K562 (cell line): ENCODE data around the gene C1QTNF5. TPM values are rescaled to one million over a fixed set of nuclear protein-coding genes. Genes with fewer than 3 reads are reported as not detected.

Experiments
- ATF7 ChIP-seq: fragments of 450-650 bp; IDR thresholded peaks from 2 replicates; pipeline ENCODE4 v1.7.1; 2014; ENCODE audit warnings: mild to moderate bottlenecking, moderate library complexity
- CHD2 ChIP-seq: IDR thresholded peaks from 2 replicates; pipeline ENCODE4 v1.6.1; 2011; ENCODE audit warnings: low read depth, low read length
- COPS2 ChIP-seq: fragments of 450-650 bp; conservative IDR thresholded peaks from 2 replicates; pipeline ENCODE4 v1.6.1; 2016; ENCODE audit warnings: mild to moderate bottlenecking, moderate library complexity
- FOXJ2 ChIP-seq: fragments of 200-800 bp; sonication (Bioruptor generic); IDR thresholded peaks from 2 replicates; pipeline ENCODE4 v1.6.1; 2016; ENCODE audit warnings: missing genetic modification characterization, missing compliant biosample characterization
- HNRNPH1 ChIP-seq: fragments of 200-400 bp; formaldehyde crosslinking; optimal IDR thresholded peaks from 2 replicates; pipeline ENCODE3; 2017; ENCODE audit warnings: low read depth, mild to moderate bottlenecking, low read length, moderate library complexity
- ILK ChIP-seq: fragments of 450-650 bp; IDR thresholded peaks from 2 replicates; pipeline ENCODE4 v1.6.1; 2016; ENCODE audit warnings: missing genetic modification characterization, low read depth, mild to moderate bottlenecking, missing compliant biosample characterization, moderate library complexity, borderline replicate concordance
- MEF2D ChIP-seq: conservative IDR thresholded peaks from 2 replicates; pipeline ENCODE4 v1.6.1; 2016; ENCODE audit warnings: low read depth, missing genetic modification characterization, missing compliant biosample characterization
- NR3C1 ChIP-seq: sonication (generic); formaldehyde crosslinking; IDR thresholded peaks from 2 replicates; pipeline ENCODE4 v1.8.1; 2022; ENCODE audit warnings: missing genetic modification reagents
- RFX7 ChIP-seq: fragments of 250-450 bp; sonication (Bioruptor Pico); IDR thresholded peaks from 2 replicates; pipeline ENCODE4 v1.5.1; 2021; ENCODE audit warnings: mild to moderate bottlenecking
- SP1 ChIP-seq: sonication (generic); formaldehyde crosslinking; IDR thresholded peaks from 2 replicates; pipeline ENCODE4 v1.8.1; 2022; ENCODE audit warnings: mild to moderate bottlenecking, missing genetic modification reagents
- THRAP3 ChIP-seq: fragments of 450-650 bp; IDR thresholded peaks from 2 replicates; pipeline ENCODE4 v1.6.1; 2016; ENCODE audit warnings: mild to moderate bottlenecking, inconsistent platforms, borderline replicate concordance
- U2AF2 ChIP-seq: fragments of 200-400 bp; formaldehyde crosslinking; optimal IDR thresholded peaks from 2 replicates; pipeline ENCODE3; 2017; ENCODE audit warnings: low read depth, mild to moderate bottlenecking, low read length
- polyA plus RNA-seq, 8 experiments: library from polyadenylated mRNA; depleted of rRNA in 4 of 8; stranded (reverse) in 5 of 8; unstranded in 3 of 8; fragments of >200 nt; fragmentation: Nextera tagmentation in 2 of 8; fragmentation: Illumina TruSeq in 1 of 8; extraction: Ambion mirVana in 2 of 8; extraction: Trizol in 1 of 8; gene quantifications; 2 replicates each; pipeline versions ENCODE4 v1.2.1 to v1.2.3, GENCODE V29; 2011 to 2014; ENCODE audit warnings: inconsistent platforms in 1 of 8, missing spikeins in 1 of 8
- total RNA-seq, 7 experiments: library from RNA; depleted of rRNA in 6 of 7; stranded (reverse); fragments of >200 nt in 6 of 7; fragmentation: Illumina TruSeq in 2 of 7; extraction: Trizol in 2 of 7; gene quantifications; 2 replicates each; pipeline versions ENCODE4 v1.2.1 to v1.2.3, GENCODE V29; 2011 to 2021; ENCODE audit warnings: low replicate concordance in 1 of 7
- TF ChIP-seq, protein P1 (sequence below): sonication (generic); formaldehyde crosslinking; IDR thresholded peaks from 2 replicates; pipeline ENCODE4 v1.8.1; 2023; ENCODE audit warnings: mild to moderate bottlenecking, missing genetic modification reagents
- TF ChIP-seq, protein P2 (sequence below): fragments of 450-650 bp; IDR thresholded peaks from 2 replicates; pipeline ENCODE4 v1.6.1; 2016; ENCODE audit warnings: missing biosample characterization, missing genetic modification characterization
- TF ChIP-seq, protein P3 (sequence below), 3 experiments: fragments of 200-800 bp in 1 of 3; fragments of 250-450 bp in 1 of 3; fragments of 450-650 bp in 1 of 3; sonication (Bioruptor Pico) in 1 of 3; sonication (Bioruptor generic) in 1 of 3; formaldehyde crosslinking in 1 of 3; IDR thresholded peaks; 2 replicates each; pipeline versions ENCODE4 v1.6.1 to v1.8.0; 2016 to 2022; ENCODE audit warnings: mild to moderate bottlenecking in 2 of 3, missing genetic modification characterization in 2 of 3, missing compliant biosample characterization in 1 of 3, moderate library complexity in 1 of 3
- TF ChIP-seq, protein P4 (sequence below): sonication (generic); formaldehyde crosslinking; IDR thresholded peaks from 2 replicates; pipeline ENCODE4 v1.8.0; 2022; ENCODE audit warnings: missing genetic modification reagents, mild to moderate bottlenecking, borderline replicate concordance
- TF ChIP-seq, protein P5 (sequence below): fragments of 450-650 bp; IDR thresholded peaks from 2 replicates; pipeline ENCODE4 v1.6.1; 2016; ENCODE audit warnings: low read depth, mild to moderate bottlenecking, moderate library complexity
- TF ChIP-seq, protein P6 (sequence below): fragments of 200-800 bp; sonication (Bioruptor generic); IDR thresholded peaks from 2 replicates; pipeline ENCODE4 v1.6.1; 2017; ENCODE audit warnings: missing genetic modification characterization, missing compliant biosample characterization

C1QTNF5 gene
- total and polyA plus RNA-seq, 9 of the 15 experiments (the other 6 are each of a cell fraction or from before 2014, with no cell fraction given), result 0.07 to 0.76 (median 0.24) TPM; not detected in 1

DNA sequence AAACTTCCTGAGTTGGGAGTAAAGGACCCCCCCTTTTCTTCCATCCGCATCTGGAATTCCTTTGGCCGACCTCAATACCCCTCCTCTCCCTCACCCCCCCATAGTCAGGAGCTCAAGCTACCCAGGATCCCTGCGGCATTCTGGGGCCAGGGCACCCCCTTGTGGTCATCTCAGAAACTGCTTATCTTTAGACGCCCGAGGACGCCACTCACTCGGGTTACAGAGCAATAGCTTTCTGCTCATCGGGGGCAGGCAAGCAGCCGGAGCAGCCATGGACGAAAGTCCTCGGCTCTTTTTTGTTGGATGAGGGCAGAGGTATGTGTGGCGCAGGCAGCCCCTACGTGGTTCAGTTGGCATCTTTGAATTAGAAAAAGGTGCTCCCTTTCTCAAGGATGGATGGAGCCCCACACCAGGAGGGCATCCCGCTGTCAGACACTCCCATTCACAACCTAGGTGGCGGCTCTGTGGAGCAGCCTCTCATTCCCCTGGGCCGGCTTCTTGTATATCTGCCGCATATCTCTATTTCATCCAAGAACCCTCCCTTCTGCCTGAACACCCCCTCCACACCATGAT is 2.3 kb downstream of the C1QTNF5 start (continued):
- no peak for TF ChIP-seq NR3C1
- TF ChIP-seq, protein P1, sequence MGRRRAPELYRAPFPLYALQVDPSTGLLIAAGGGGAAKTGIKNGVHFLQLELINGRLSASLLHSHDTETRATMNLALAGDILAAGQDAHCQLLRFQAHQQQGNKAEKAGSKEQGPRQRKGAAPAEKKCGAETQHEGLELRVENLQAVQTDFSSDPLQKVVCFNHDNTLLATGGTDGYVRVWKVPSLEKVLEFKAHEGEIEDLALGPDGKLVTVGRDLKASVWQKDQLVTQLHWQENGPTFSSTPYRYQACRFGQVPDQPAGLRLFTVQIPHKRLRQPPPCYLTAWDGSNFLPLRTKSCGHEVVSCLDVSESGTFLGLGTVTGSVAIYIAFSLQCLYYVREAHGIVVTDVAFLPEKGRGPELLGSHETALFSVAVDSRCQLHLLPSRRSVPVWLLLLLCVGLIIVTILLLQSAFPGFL (CRISPR knock-in tag), result no peak
- TF ChIP-seq, protein P2, sequence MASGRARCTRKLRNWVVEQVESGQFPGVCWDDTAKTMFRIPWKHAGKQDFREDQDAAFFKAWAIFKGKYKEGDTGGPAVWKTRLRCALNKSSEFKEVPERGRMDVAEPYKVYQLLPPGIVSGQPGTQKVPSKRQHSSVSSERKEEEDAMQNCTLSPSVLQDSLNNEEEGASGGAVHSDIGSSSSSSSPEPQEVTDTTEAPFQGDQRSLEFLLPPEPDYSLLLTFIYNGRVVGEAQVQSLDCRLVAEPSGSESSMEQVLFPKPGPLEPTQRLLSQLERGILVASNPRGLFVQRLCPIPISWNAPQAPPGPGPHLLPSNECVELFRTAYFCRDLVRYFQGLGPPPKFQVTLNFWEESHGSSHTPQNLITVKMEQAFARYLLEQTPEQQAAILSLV (tag), result no peak
- TF ChIP-seq, protein P3, sequence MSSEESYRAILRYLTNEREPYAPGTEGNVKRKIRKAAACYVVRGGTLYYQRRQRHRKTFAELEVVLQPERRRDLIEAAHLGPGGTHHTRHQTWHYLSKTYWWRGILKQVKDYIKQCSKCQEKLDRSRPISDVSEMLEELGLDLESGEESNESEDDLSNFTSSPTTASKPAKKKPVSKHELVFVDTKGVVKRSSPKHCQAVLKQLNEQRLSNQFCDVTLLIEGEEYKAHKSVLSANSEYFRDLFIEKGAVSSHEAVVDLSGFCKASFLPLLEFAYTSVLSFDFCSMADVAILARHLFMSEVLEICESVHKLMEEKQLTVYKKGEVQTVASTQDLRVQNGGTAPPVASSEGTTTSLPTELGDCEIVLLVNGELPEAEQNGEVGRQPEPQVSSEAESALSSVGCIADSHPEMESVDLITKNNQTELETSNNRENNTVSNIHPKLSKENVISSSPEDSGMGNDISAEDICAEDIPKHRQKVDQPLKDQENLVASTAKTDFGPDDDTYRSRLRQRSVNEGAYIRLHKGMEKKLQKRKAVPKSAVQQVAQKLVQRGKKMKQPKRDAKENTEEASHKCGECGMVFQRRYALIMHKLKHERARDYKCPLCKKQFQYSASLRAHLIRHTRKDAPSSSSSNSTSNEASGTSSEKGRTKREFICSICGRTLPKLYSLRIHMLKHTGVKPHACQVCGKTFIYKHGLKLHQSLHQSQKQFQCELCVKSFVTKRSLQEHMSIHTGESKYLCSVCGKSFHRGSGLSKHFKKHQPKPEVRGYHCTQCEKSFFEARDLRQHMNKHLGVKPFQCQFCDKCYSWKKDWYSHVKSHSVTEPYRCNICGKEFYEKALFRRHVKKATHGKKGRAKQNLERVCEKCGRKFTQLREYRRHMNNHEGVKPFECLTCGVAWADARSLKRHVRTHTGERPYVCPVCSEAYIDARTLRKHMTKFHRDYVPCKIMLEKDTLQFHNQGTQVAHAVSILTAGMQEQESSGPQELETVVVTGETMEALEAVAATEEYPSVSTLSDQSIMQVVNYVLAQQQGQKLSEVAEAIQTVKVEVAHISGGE (CRISPR knock-in tag; IDR thresholded peaks at IDR 0.05), result no peak
- TF ChIP-seq FOXJ2, result no peak
- TF ChIP-seq, protein P4, sequence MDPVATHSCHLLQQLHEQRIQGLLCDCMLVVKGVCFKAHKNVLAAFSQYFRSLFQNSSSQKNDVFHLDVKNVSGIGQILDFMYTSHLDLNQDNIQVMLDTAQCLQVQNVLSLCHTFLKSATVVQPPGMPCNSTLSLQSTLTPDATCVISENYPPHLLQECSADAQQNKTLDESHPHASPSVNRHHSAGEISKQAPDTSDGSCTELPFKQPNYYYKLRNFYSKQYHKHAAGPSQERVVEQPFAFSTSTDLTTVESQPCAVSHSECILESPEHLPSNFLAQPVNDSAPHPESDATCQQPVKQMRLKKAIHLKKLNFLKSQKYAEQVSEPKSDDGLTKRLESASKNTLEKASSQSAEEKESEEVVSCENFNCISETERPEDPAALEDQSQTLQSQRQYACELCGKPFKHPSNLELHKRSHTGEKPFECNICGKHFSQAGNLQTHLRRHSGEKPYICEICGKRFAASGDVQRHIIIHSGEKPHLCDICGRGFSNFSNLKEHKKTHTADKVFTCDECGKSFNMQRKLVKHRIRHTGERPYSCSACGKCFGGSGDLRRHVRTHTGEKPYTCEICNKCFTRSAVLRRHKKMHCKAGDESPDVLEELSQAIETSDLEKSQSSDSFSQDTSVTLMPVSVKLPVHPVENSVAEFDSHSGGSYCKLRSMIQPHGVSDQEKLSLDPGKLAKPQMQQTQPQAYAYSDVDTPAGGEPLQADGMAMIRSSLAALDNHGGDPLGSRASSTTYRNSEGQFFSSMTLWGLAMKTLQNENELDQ (CRISPR knock-in tag), result no peak
- TF ChIP-seq U2AF2, result no peak
- no peak for TF ChIP-seq HNRNPH1
- no peak for TF ChIP-seq COPS2
- TF ChIP-seq ILK, result no peak
- TF ChIP-seq SP1 (CRISPR knock-in tag), result no peak
- no peak for TF ChIP-seq CHD2
- no peak for TF ChIP-seq THRAP3
- TF ChIP-seq MEF2D (tag), result no peak
- peak; percentile 23; the same call in 1 of the 2 replicates for TF ChIP-seq ATF7
- TF ChIP-seq, protein P5, sequence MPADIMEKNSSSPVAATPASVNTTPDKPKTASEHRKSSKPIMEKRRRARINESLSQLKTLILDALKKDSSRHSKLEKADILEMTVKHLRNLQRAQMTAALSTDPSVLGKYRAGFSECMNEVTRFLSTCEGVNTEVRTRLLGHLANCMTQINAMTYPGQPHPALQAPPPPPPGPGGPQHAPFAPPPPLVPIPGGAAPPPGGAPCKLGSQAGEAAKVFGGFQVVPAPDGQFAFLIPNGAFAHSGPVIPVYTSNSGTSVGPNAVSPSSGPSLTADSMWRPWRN, result no peak
- no peak for TF ChIP-seq RFX7 (CRISPR knock-in tag)
- TF ChIP-seq, protein P6, sequence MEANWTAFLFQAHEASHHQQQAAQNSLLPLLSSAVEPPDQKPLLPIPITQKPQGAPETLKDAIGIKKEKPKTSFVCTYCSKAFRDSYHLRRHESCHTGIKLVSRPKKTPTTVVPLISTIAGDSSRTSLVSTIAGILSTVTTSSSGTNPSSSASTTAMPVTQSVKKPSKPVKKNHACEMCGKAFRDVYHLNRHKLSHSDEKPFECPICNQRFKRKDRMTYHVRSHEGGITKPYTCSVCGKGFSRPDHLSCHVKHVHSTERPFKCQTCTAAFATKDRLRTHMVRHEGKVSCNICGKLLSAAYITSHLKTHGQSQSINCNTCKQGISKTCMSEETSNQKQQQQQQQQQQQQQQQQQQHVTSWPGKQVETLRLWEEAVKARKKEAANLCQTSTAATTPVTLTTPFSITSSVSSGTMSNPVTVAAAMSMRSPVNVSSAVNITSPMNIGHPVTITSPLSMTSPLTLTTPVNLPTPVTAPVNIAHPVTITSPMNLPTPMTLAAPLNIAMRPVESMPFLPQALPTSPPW (CRISPR knock-in tag), result peak; percentile 79
